Left lung (tissue), 10 donors: Measurements from ENCODE around the gene SMIM22. TPM values are rescaled to one million over a fixed set of nuclear protein-coding genes. Genes with fewer than 3 reads are reported as not detected.

ENCODE experiments used
- ATAC-seq: fragments of 200-7000 bp; cut with Tn5 transposase; one replicate; pipeline ENCODE4 v1.9.1; 2020; ENCODE audit warnings: moderate library complexity
- DNase-seq, 4 donors: peaks; one replicate each; pipeline ENCODE4 v3.0.0-alpha.2; 2013 to 2020
- H3K27ac ChIP-seq, 2 donors: fragments of 200-600 bp; sonication (generic) in 1 of 2; one replicate each; pipeline versions ENCODE4 v1.5.0 to v1.8.0; 2020 to 2021
- H3K27me3 ChIP-seq, 2 donors: fragments of 200-600 bp; sonication (generic) in 1 of 2; one replicate each; pipeline versions ENCODE4 v1.5.0 to v1.8.0; 2020 to 2021
- H3K36me3 ChIP-seq, 2 donors: fragments of 200-600 bp; sonication (generic) in 1 of 2; one replicate each; pipeline versions ENCODE4 v1.5.0 to v1.8.0; 2020 to 2021
- H3K4me1 ChIP-seq, 2 donors: fragments of 200-600 bp; one replicate each; pipeline ENCODE4 v1.8.0; 2021
- H3K4me3 ChIP-seq, 2 donors: fragments of 200-600 bp; sonication (generic) in 1 of 2; one replicate each; pipeline versions ENCODE4 v1.5.0 to v1.8.0; 2020 to 2021; ENCODE audit warnings: mild to moderate bottlenecking in 1 of 2
- H3K9me3 ChIP-seq, 2 donors: fragments of 200-600 bp; sonication (generic) in 1 of 2; one replicate each; pipeline versions ENCODE4 v1.5.0 to v1.8.0; 2020 to 2021
- intact Hi-C, 2 donors: fragments of 100-400 bp; cut with DNase I; formaldehyde crosslinking; loops; one replicate each; pipeline versions ENCODE4 v1.11.2 to v1.14.2; 2022
- polyA plus RNA-seq, 6 donors: library from polyadenylated mRNA; unstranded; fragments of 120-200 nt; gene quantifications; one replicate each; pipeline ENCODE4 v1.2.1, GENCODE V29; 2013; ENCODE audit not compliant: insufficient read length in 6 of 6
- total RNA-seq, 2 donors: library from RNA; stranded (reverse); fragmentation: NEBNext Ultra II Directional; extraction: Animal tissue kit (Norgen Biotek cat#: 25700); gene quantifications; one replicate each; pipeline ENCODE4 v1.2.1, GENCODE V29; 2021
- TF ChIP-seq, protein P1 (sequence below), 2 donors: fragments of 200-600 bp; sonication (generic) in 1 of 2; IDR thresholded peaks; one replicate each; pipeline versions ENCODE4 v1.5.0 to v1.8.0; 2021; ENCODE audit warnings: antibody characterized with exemption in 2 of 2
- donor health status: DM: no; HTN: yes; CAD: no.
- donor health status: DM: no; HTN: no; CAD: no.

SMIM22 gene
- total and polyA plus RNA-seq, 8 donors, result 3.4 to 40.5 (median 4.5) TPM

- DNase-seq, result no peak
- H3K4me1 ChIP-seq, result peaks cover 14 to 24% of the 10 kb centered on the region in 2 donors
- TF ChIP-seq, protein P1, sequence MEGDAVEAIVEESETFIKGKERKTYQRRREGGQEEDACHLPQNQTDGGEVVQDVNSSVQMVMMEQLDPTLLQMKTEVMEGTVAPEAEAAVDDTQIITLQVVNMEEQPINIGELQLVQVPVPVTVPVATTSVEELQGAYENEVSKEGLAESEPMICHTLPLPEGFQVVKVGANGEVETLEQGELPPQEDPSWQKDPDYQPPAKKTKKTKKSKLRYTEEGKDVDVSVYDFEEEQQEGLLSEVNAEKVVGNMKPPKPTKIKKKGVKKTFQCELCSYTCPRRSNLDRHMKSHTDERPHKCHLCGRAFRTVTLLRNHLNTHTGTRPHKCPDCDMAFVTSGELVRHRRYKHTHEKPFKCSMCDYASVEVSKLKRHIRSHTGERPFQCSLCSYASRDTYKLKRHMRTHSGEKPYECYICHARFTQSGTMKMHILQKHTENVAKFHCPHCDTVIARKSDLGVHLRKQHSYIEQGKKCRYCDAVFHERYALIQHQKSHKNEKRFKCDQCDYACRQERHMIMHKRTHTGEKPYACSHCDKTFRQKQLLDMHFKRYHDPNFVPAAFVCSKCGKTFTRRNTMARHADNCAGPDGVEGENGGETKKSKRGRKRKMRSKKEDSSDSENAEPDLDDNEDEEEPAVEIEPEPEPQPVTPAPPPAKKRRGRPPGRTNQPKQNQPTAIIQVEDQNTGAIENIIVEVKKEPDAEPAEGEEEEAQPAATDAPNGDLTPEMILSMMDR (IDR thresholded peaks at IDR 0.05), result no peak
- H3K27me3 ChIP-seq, result no peaks in the 10 kb centered on the region
- ATAC-seq, result no peak
- no peaks in the 10 kb centered on the region for H3K9me3 ChIP-seq
- H3K27ac ChIP-seq, result no peak overlapping the region
- intact Hi-C loops, result no loop called here
- no peak overlapping the region for H3K4me3 ChIP-seq
- H3K36me3 ChIP-seq, result peaks cover 0 to 39% of the 10 kb centered on the region in 2 donors
These were observed 2.7 kb downstream of the SMIM22 start for GRCh38 chr16:4797805-4798252.

GRCh38 chr16:4798456-4798855, 3.3 kb downstream of the SMIM22 start:
- no peak for DNase-seq
- Histone ChIP-seq H3K4me3 (no peak overlapping the region), H3K27ac (no peak overlapping the region), H3K9me3 (no peaks in the 10 kb centered on the region), H3K4me1 (peaks cover 18 to 30% of the 10 kb centered on the region in 2 donors), H3K36me3 (peaks cover 0 to 39% of the 10 kb centered on the region in 2 donors), H3K27me3 (no peaks in the 10 kb centered on the region)
- TF ChIP-seq, protein P1 (IDR thresholded peaks at IDR 0.05), result no peak
- ATAC-seq, result no peak
- intact Hi-C loops, result no loop called here

GRCh38 chr16:4799171-4799855, 4.1 kb downstream of the SMIM22 start:
- intact Hi-C loops, result no loop called here
- no peak overlapping the region for H3K27ac ChIP-seq
- no peaks in the 10 kb centered on the region for H3K27me3 ChIP-seq
- H3K36me3 ChIP-seq, result peaks cover 0 to 46% of the 10 kb centered on the region in 2 donors
- DNase-seq (no peak), ATAC-seq (no peak)
- H3K4me1 ChIP-seq, result peaks cover 20 to 39% of the 10 kb centered on the region in 2 donors
- TF ChIP-seq, protein P1 (IDR thresholded peaks at IDR 0.05), result no peak
- no peak overlapping the region for H3K4me3 ChIP-seq
- no peaks in the 10 kb centered on the region for H3K9me3 ChIP-seq

- Histone ChIP-seq H3K27ac (peak overlapping the region in 1 of 2 donors; percentile 94), H3K4me1 (peaks cover 20 to 42% of the 10 kb centered on the region in 2 donors), H3K4me3 (peak overlapping the region in 1 of 2 donors; percentile 88), H3K9me3 (no peaks in the 10 kb centered on the region), H3K36me3 (peaks cover 0 to 57% of the 10 kb centered on the region in 2 donors), H3K27me3 (no peaks in the 10 kb centered on the region)
- TF ChIP-seq, protein P1 (IDR thresholded peaks at IDR 0.05), result no peak
- intact Hi-C loops, result no loop called here
- peak; percentile 9 for ATAC-seq
- peak in 2 of 4 donors; percentile 63 to 87 for DNase-seq
These were observed 5.3 kb downstream of the SMIM22 start for GRCh38 chr16:4800290-4801041.
